Astrocyte of the cerebellum (primary cell): ENCODE data around the gene IFT25.
"Not testable (repeated sequence)": the region's sequence is repeated elsewhere in the genome, so short reads cannot be mapped to it uniquely, and the experiment has no call there.

ENCODE experiments used
- DNase-seq: peaks from one replicate; pipeline ENCODE4 v3.0.0-alpha.2; 2011; ENCODE audit warnings: low read depth
- H3K4me3 ChIP-seq: 2 replicates; pipeline ENCODE4 v1.5.1; 2011; ENCODE audit warnings: mild to moderate bottlenecking, low read depth, low read length, moderate library complexity
- CTCF ChIP-seq: IDR thresholded peaks from 2 replicates; pipeline ENCODE4 v1.5.1; 2012; ENCODE audit warnings: low read length, low read depth, moderate library complexity, mild to moderate bottlenecking; ENCODE audit errors: missing control alignments
- in situ Hi-C: cut with HindIII; loops from 2 replicates; pipeline ENCODE4 v1.10.0; 2017; ENCODE audit warnings: low sequenced_read_pairs

IFT25 gene

GRCh38 chr1:53982034-53982762 is 36.7 kb upstream of the IFT25 start:
- in situ Hi-C loops = no loop called here
- no peak for DNase-seq
- no peak for TF ChIP-seq CTCF
- H3K4me3 ChIP-seq = peak overlapping the region; percentile 20

GRCh38 chr1:53981220-53981619 is 35.7 kb upstream of the IFT25 start:
- DNase-seq = no peak
- H3K4me3 ChIP-seq = no peak overlapping the region
- in situ Hi-C loops = no loop called here
- no peak for TF ChIP-seq CTCF

- TF ChIP-seq CTCF = no peak
- no peak for DNase-seq
- no peak overlapping the region for H3K4me3 ChIP-seq
- in situ Hi-C loops = no loop called here
Measured at GRCh38 chr1:53979712-53980450, 34.4 kb upstream of the IFT25 start.

GRCh38 chr1:53975861-53976260 is 30.4 kb upstream of the IFT25 start:
- TF ChIP-seq CTCF = no peak
- H3K4me3 ChIP-seq = no peak overlapping the region
- in situ Hi-C loops = no loop called here
- DNase-seq = no peak

- peak; percentile 12 for DNase-seq
- TF ChIP-seq CTCF = no peak
- no peak overlapping the region for H3K4me3 ChIP-seq
- in situ Hi-C loops = no loop called here
Measured at GRCh38 chr1:53971718-53972117, 26.2 kb upstream of the IFT25 start.

GRCh38 chr1:53969323-53969722 is 23.8 kb upstream of the IFT25 start:
- DNase-seq, in situ Hi-C loops, H3K4me3 ChIP-seq: not testable (repeated sequence)

GRCh38 chr1:53968125-53968513 is 22.6 kb upstream of the IFT25 start:
- DNase-seq = no peak
- H3K4me3 ChIP-seq = no peak overlapping the region
- in situ Hi-C loops = no loop called here
- no peak for TF ChIP-seq CTCF
